KMS-11 (cell line): ENCODE data around the gene CLEC1B.

Source experiments
- H2AFZ ChIP-seq: fragments of 200-600 bp; sonication (generic); 2 replicates; pipeline ENCODE4 v1.6.1; 2016; ENCODE audit warnings: antibody characterized with exemption, mixed run types, low read depth
- H3K27ac ChIP-seq: fragments of 200-600 bp; sonication (generic); 2 replicates; pipeline ENCODE4 v1.6.1; 2016; ENCODE audit warnings: mild to moderate bottlenecking, mixed run types
- H3K27me3 ChIP-seq: fragments of 200-600 bp; sonication (generic); 2 replicates; pipeline ENCODE4 v1.6.1; 2017; ENCODE audit warnings: mild to moderate bottlenecking, low read depth, mixed run types, moderate library complexity; ENCODE audit not compliant: insufficient read depth
- H3K36me3 ChIP-seq: fragments of 200-600 bp; sonication (generic); 2 replicates; pipeline ENCODE4 v1.6.1; 2017; ENCODE audit warnings: mild to moderate bottlenecking, mixed run types; ENCODE audit not compliant: insufficient read depth
- H3K4me1 ChIP-seq: fragments of 200-600 bp; sonication (generic); 2 replicates; pipeline ENCODE4 v1.6.1; 2016; ENCODE audit warnings: mild to moderate bottlenecking, low read depth, mixed run types; ENCODE audit not compliant: poor library complexity, severe bottlenecking
- H3K4me2 ChIP-seq: fragments of 200-600 bp; sonication (generic); 2 replicates; pipeline ENCODE4 v1.7.0; 2016; ENCODE audit warnings: mild to moderate bottlenecking, mixed run types
- H3K4me3 ChIP-seq: fragments of 200-600 bp; sonication (generic); IDR thresholded peaks from 2 replicates; pipeline ENCODE4 v1.6.1; 2017; ENCODE audit warnings: low read depth, low read length, mixed read lengths; ENCODE audit not compliant: insufficient read depth
- H3K79me2 ChIP-seq: fragments of 200-600 bp; sonication (generic); 2 replicates; pipeline ENCODE4 v1.6.1; 2016; ENCODE audit warnings: low read depth, mixed run types; ENCODE audit not compliant: insufficient read depth
- H3K9ac ChIP-seq: fragments of 200-600 bp; sonication (generic); 2 replicates; pipeline ENCODE4 v1.6.1; 2016; ENCODE audit warnings: mild to moderate bottlenecking, mixed run types
- H4K20me1 ChIP-seq: fragments of 200-600 bp; sonication (generic); 2 replicates; pipeline ENCODE4 v1.6.1; 2016; ENCODE audit warnings: mild to moderate bottlenecking, mixed run types; ENCODE audit not compliant: insufficient read depth
- TF ChIP-seq, protein P1 (sequence below): fragments of 200-600 bp; sonication (generic); conservative IDR thresholded peaks from 2 replicates; pipeline ENCODE4 v1.6.1; 2017; ENCODE audit warnings: low read depth, mild to moderate bottlenecking, antibody characterized with exemption, low read length, moderate library complexity, mixed read lengths

The CLEC1B gene

DNA sequence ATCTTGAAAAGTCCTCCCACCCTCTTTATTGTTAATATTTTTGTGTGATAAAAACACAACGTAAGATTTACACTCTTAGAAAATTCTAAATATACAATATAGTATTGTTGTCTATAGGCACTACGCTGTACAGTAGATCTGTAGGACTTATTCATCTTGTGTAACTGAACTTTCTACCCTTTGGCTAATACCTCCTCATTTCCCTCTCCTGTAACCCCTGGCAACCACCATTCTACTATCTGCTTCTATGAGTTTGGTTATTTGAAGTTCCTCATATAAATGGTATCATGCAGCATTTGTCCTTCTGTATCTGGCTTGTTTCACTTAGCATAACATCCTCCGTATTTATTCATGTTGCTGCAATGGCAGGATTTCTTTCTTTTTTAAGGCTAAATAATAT is 26.3 kb upstream of the CLEC1B start:
- H2AFZ ChIP-seq: no peak overlapping the region
- H3K27me3 ChIP-seq: no peaks in the 10 kb centered on the region
- H3K36me3 ChIP-seq: no peaks in the 10 kb centered on the region
- no peak overlapping the region for H3K4me2 ChIP-seq
- H3K79me2 ChIP-seq: no peaks in the 10 kb centered on the region
- no peak overlapping the region for H3K4me3 ChIP-seq
- H4K20me1 ChIP-seq: no peaks in the 10 kb centered on the region
- TF ChIP-seq, protein P1, sequence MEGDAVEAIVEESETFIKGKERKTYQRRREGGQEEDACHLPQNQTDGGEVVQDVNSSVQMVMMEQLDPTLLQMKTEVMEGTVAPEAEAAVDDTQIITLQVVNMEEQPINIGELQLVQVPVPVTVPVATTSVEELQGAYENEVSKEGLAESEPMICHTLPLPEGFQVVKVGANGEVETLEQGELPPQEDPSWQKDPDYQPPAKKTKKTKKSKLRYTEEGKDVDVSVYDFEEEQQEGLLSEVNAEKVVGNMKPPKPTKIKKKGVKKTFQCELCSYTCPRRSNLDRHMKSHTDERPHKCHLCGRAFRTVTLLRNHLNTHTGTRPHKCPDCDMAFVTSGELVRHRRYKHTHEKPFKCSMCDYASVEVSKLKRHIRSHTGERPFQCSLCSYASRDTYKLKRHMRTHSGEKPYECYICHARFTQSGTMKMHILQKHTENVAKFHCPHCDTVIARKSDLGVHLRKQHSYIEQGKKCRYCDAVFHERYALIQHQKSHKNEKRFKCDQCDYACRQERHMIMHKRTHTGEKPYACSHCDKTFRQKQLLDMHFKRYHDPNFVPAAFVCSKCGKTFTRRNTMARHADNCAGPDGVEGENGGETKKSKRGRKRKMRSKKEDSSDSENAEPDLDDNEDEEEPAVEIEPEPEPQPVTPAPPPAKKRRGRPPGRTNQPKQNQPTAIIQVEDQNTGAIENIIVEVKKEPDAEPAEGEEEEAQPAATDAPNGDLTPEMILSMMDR: no peak
- no peaks in the 10 kb centered on the region for H3K4me1 ChIP-seq
- no peak overlapping the region for H3K27ac ChIP-seq
- no peak overlapping the region for H3K9ac ChIP-seq

DNA sequence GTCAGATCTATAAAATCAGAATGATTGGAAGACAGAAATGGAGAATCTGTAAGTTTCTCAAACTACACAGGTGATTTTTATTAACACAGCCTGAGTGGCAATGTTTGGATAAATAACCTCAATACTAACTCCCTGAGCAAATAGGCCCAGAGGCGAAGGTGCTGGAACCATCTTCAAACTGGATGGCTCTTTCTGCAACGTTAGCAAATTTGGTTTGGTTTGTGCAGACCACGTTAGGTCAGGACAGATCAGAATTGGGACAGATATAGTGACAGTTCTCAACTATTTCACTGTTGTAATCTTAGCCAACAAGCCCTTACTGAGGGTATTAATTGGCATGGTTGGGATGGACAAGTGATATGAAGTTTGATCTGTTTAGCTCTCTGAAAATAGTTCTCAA is 22.4 kb upstream of the CLEC1B start:
- TF ChIP-seq, protein P1: no peak
- no peaks in the 10 kb centered on the region for H4K20me1 ChIP-seq
- H3K4me3 ChIP-seq: no peak overlapping the region
- H3K9ac ChIP-seq: no peak overlapping the region
- H2AFZ ChIP-seq: no peak overlapping the region; the same call in 1 of the 2 replicates
- no peak overlapping the region for H3K27ac ChIP-seq
- no peaks in the 10 kb centered on the region for H3K36me3 ChIP-seq
- no peaks in the 10 kb centered on the region for H3K79me2 ChIP-seq
- no peaks in the 10 kb centered on the region for H3K27me3 ChIP-seq
- no peak overlapping the region for H3K4me2 ChIP-seq
- H3K4me1 ChIP-seq: no peaks in the 10 kb centered on the region

DNA sequence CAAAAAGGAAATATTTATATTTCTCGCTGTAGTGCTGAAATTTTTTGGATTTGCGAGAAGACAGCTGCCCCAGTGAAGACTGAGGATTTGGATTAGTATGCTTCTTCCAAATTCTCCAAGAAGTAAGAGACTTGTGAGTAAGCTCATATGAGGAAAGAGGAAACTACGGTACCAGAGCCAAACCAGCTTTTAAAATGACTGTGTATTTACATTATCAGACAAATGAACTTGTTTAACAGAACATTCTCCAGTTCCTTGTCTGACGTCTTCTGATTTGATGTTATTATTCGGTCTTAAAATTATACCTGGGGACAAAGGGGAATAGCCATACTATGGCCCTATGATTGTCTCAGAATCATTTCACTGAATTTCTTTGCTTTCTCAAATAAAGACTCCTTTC is 19.5 kb upstream of the CLEC1B start:
- H3K4me3 ChIP-seq: no peak overlapping the region
- H3K4me2 ChIP-seq: no peak overlapping the region
- H2AFZ ChIP-seq: no peak overlapping the region
- H3K27ac ChIP-seq: no peak overlapping the region
- no peaks in the 10 kb centered on the region for H3K4me1 ChIP-seq
- no peaks in the 10 kb centered on the region for H4K20me1 ChIP-seq
- TF ChIP-seq, protein P1: no peak
- H3K27me3 ChIP-seq: no peaks in the 10 kb centered on the region
- H3K36me3 ChIP-seq: no peaks in the 10 kb centered on the region
- no peaks in the 10 kb centered on the region for H3K79me2 ChIP-seq
- H3K9ac ChIP-seq: no peak overlapping the region

DNA sequence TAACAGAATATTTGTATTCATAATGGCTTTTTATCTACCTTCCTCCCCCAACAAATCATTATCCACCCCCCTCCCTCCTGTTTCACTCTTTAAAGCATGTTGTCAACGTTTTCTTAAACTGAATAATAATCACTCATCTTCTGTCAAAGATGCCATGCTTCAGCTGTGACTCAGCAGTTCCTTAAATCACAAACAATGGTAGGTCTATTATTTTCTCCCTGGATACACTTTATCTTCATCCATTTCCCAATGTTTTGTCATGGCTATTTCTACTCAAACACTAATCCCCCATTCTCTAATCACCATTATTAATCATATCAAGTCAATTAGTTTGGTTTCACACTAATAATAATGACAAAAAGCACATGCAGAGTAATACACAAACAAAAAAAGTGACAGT is 18.0 kb upstream of the CLEC1B start:
- no peak overlapping the region for H3K27ac ChIP-seq
- H3K79me2 ChIP-seq: no peaks in the 10 kb centered on the region
- no peaks in the 10 kb centered on the region for H4K20me1 ChIP-seq
- H3K4me3 ChIP-seq: no peak overlapping the region
- TF ChIP-seq, protein P1: no peak
- H3K36me3 ChIP-seq: no peaks in the 10 kb centered on the region
- no peak overlapping the region for H3K4me2 ChIP-seq
- H2AFZ ChIP-seq: no peak overlapping the region
- no peak overlapping the region for H3K9ac ChIP-seq
- no peaks in the 10 kb centered on the region for H3K4me1 ChIP-seq
- no peaks in the 10 kb centered on the region for H3K27me3 ChIP-seq

DNA sequence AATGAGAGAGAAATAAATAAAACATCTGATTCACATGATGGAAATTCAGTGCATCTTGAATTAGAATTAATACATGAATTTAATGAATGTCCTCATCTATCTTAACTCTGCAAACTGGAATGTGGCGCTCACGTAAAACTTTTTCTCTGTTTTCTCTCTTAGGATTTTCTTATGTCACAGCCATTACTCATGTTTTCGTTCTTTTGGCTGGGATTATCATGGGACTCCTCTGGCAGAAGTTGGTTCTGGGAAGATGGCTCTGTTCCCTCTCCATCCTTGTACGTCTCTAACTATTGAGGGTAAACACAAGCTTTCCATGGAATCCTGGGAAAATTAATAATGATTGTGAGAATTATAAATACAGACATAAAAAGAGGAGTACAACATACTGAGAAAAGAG is 16.5 kb upstream of the CLEC1B start:
- H3K4me1 ChIP-seq: no peaks in the 10 kb centered on the region
- no peaks in the 10 kb centered on the region for H3K79me2 ChIP-seq
- no peaks in the 10 kb centered on the region for H3K27me3 ChIP-seq
- no peak overlapping the region for H3K27ac ChIP-seq
- no peaks in the 10 kb centered on the region for H3K36me3 ChIP-seq
- H3K4me3 ChIP-seq: no peak overlapping the region
- no peaks in the 10 kb centered on the region for H4K20me1 ChIP-seq
- no peak overlapping the region for H2AFZ ChIP-seq
- TF ChIP-seq, protein P1: no peak
- H3K9ac ChIP-seq: no peak overlapping the region
- no peak overlapping the region for H3K4me2 ChIP-seq
